Breast epithelium (tissue), 4 donors: ENCODE measurements around the gene DNM1. TPM values are rescaled to one million over a fixed set of nuclear protein-coding genes. Genes with fewer than 3 reads are reported as not detected.

Experiments used
- DNase-seq, 2 donors: peaks; one replicate each; pipeline ENCODE4 v3.0.0-alpha.2; 2019; ENCODE audit warnings: low spot score in 2 of 2
- H3K27ac ChIP-seq, 2 donors: fragments of 200-600 bp; sonication (generic) in 1 of 2; one replicate each; pipeline ENCODE4 v1.5.1; 2016 to 2019; ENCODE audit warnings: mild to moderate bottlenecking in 1 of 2
- H3K27me3 ChIP-seq, 2 donors: fragments of 200-600 bp; sonication (generic) in 1 of 2; one replicate each; pipeline versions ENCODE4 v1.5.1 to v1.6.0; 2017 to 2019; ENCODE audit warnings: control low read depth in 1 of 2, mild to moderate bottlenecking in 1 of 2
- H3K36me3 ChIP-seq: fragments of 200-600 bp; one replicate; pipeline ENCODE4 v1.5.1; 2019
- H3K4me1 ChIP-seq, 2 donors: fragments of 200-600 bp; sonication (generic); one replicate each; pipeline ENCODE4 v1.5.1; 2016 to 2019; ENCODE audit warnings: control low read depth in 1 of 2
- H3K4me3 ChIP-seq, 3 donors: fragments of 200-600 bp; sonication (generic); 1 replicate in 2 of 3; 2 replicates in 1 of 3; pipeline ENCODE4 v1.5.1; 2016 to 2019; ENCODE audit warnings: mild to moderate bottlenecking in 3 of 3, moderate library complexity in 2 of 3
- H3K9me3 ChIP-seq, 2 donors: fragments of 200-600 bp; sonication (generic) in 1 of 2; one replicate each; pipeline ENCODE4 v1.5.1; 2016 to 2019; ENCODE audit warnings: control low read depth in 1 of 2
- POLR2A ChIP-seq: fragments of 450-650 bp; IDR thresholded peaks from one replicate; pipeline ENCODE4 v1.6.1; 2016; ENCODE audit warnings: antibody characterized with exemption, mild to moderate bottlenecking, moderate library complexity
- POLR2AphosphoS5 ChIP-seq, 3 donors: sonication (generic); formaldehyde crosslinking; IDR thresholded peaks; one replicate each; pipeline ENCODE4 v1.6.1; 2017; ENCODE audit warnings: antibody characterized with exemption in 3 of 3
- intact Hi-C: fragments of 100-400 bp; cut with DNase I; formaldehyde crosslinking; loops from one replicate; pipeline ENCODE4 v1.15.1; 2023; ENCODE audit warnings: low total_unique reads
- total RNA-seq, 3 donors: library from RNA; depleted of rRNA; stranded (reverse); fragments of >200 nt; gene quantifications; one replicate each; pipeline ENCODE4 v1.1.0, GENCODE V29; 2016
- TF ChIP-seq, protein P1 (sequence below), 3 donors: fragments of 450-650 bp; IDR thresholded peaks; one replicate each; pipeline ENCODE4 v1.5.1; 2016 to 2017; ENCODE audit warnings: antibody characterized with exemption in 3 of 3, mild to moderate bottlenecking in 3 of 3, moderate library complexity in 3 of 3

DNM1 gene
- total RNA-seq, 3 donors from 2014 or later: 11.3 to 36.0 (median 12.5) TPM

DNA sequence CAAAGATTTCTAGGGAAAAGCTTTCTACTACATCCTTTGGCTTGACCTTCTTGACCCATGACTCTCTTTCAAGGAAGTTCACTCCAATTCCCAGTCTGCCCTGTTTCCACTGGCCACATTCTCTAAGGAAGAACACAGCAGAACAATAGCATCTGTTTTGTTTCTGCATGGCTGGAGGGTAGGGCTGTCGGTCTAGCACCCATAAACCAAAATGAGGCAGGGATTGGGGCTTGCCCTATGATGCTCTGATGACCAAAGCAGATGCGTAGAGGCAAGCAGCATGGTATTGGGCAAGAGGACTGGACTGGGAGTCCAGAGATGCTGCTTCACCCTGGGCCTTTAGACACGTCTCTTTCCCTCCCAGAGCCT lies 48.5 kb downstream of the DNM1 start:
- Histone ChIP-seq H3K4me1 (no peaks in the 10 kb centered on the region), H3K36me3 (no peaks in the 10 kb centered on the region), H3K9me3 (no peaks in the 10 kb centered on the region), H3K27me3 (no peaks in the 10 kb centered on the region), H3K27ac (peak overlapping the region in 1 of 2 donors; percentile 15), H3K4me3 (peak overlapping the region in 1 of 3 donors; percentile 77)
- intact Hi-C loops: no loop called here
- TF ChIP-seq, protein P1, sequence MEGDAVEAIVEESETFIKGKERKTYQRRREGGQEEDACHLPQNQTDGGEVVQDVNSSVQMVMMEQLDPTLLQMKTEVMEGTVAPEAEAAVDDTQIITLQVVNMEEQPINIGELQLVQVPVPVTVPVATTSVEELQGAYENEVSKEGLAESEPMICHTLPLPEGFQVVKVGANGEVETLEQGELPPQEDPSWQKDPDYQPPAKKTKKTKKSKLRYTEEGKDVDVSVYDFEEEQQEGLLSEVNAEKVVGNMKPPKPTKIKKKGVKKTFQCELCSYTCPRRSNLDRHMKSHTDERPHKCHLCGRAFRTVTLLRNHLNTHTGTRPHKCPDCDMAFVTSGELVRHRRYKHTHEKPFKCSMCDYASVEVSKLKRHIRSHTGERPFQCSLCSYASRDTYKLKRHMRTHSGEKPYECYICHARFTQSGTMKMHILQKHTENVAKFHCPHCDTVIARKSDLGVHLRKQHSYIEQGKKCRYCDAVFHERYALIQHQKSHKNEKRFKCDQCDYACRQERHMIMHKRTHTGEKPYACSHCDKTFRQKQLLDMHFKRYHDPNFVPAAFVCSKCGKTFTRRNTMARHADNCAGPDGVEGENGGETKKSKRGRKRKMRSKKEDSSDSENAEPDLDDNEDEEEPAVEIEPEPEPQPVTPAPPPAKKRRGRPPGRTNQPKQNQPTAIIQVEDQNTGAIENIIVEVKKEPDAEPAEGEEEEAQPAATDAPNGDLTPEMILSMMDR (IDR thresholded peaks at IDR 0.05): no peak
- TF ChIP-seq POLR2A: no peak
- TF ChIP-seq POLR2AphosphoS5 (IDR thresholded peaks at IDR 0.05): no peak
- DNase-seq: no peak

DNA sequence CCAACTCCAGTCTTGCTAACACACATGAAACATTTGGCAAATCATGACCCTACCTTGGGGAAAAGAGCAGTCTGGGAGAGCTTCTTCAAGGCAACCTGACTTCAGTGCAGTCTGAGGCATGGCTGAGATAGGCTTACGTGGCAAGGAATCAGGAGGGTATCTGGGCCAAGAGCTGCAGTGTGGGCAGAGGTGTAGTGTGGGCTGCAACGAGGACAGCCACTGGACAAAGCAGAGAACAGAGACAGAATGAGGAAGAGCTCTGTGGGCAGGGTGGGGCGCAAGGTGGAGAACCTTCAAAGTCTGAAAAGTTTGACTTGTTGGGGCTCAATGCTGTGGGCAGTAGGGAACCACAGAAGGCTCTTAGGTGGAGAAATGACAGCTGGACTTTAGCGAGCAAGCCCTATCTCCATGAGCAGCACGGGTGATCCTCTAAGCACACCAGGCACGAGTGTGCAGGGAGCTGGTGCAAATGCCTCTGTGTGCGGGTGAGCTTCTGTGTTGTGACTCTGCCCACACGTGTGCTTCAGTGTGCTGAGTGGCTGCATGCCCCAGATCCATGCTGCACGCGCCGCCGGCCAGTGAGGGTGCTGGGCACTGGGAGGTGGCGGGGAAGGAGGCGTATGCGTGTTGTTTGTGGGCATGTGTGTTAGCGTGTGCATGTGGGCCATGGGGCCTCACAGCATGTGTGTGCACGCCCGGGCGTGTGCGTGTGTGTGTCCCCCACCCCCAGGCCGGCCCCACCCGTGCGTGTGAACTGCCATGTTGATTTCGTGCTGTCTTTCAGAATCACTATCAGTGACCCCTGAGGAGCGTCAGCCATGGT lies 49.3 kb downstream of the DNM1 start:
- no peak for DNase-seq
- H3K27ac ChIP-seq: peak overlapping the region in 1 of 2 donors; percentile 15
- H3K36me3 ChIP-seq: no peaks in the 10 kb centered on the region
- no peaks in the 10 kb centered on the region for H3K4me1 ChIP-seq
- no peaks in the 10 kb centered on the region for H3K9me3 ChIP-seq
- no peaks in the 10 kb centered on the region for H3K27me3 ChIP-seq
- no peak overlapping the region for H3K4me3 ChIP-seq
- intact Hi-C loops: no loop called here
- TF ChIP-seq, protein P1 (IDR thresholded peaks at IDR 0.05): no peak
- TF ChIP-seq POLR2A (no peak), POLR2AphosphoS5 (IDR thresholded peaks at IDR 0.05) (no peak)

DNA sequence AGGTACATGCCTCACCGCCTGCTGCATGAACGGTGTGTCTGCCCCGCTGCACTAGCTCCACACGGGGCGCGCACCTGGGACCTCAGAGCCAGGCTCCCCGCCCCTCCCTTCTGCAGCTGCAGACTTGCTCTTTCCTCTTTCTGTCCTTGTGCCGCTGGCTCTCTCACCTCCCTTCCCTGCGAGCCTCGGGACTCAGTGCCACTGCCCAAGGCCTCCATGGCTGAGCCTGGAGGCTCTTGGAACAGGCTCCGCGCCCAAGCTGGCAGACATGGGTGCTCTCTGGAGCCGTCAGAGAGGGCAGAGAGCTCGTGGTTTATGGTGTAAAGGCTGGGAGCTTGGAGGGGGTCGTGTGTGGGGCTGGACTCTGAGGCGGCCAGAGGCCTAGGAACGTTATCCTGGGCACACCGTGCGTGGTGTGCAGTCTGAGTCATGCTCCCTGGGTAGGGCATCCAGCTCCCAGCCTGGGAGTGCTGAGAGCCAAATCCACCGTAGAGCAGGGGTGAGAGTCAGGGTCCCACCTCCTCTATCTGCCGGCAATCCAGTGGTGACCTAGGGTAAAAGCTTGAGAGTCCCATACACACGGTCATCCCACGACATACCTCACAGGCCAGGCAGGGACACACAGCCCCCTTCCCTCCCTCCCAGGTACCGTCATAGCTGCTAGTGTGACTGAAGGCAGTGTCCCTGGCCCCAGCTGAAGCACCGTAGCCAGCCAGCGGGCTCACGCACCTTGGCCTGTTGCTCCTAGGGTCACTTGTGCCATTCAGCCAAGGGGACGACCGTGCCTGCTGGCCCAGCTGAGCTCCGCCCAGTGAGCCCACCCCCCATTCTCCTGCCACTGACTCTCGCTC lies 50.2 kb downstream of the DNM1 start:
- Histone ChIP-seq H3K36me3 (no peaks in the 10 kb centered on the region), H3K4me3 (no peak overlapping the region), H3K27ac (no peak overlapping the region), H3K27me3 (no peaks in the 10 kb centered on the region), H3K9me3 (no peaks in the 10 kb centered on the region), H3K4me1 (no peaks in the 10 kb centered on the region)
- TF ChIP-seq, protein P1 (IDR thresholded peaks at IDR 0.05): no peak
- TF ChIP-seq POLR2A (no peak), POLR2AphosphoS5 (IDR thresholded peaks at IDR 0.05) (no peak)
- intact Hi-C loops: no loop called here
- DNase-seq: no peak

DNA sequence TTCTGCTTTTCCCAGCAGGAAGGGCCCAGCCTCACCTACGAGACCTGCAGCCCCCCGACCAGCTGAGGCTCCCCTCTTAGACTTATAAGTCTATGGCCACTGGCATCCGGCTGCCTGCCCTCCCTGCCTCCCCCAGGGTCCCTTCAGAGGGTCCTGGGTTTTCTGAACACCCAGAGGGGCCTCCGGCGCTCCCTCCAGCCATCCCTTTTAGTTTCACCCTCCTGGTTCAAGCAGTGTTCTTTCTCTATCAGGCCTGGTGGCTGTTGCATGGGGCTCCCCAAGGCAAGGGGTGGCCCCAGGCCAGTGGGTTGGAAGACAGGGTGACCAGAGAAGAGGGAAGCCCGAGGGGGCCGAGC lies 50.8 kb downstream of the DNM1 start:
- Histone ChIP-seq H3K36me3 (no peaks in the 10 kb centered on the region), H3K4me3 (no peak overlapping the region), H3K9me3 (no peaks in the 10 kb centered on the region), H3K27me3 (no peaks in the 10 kb centered on the region), H3K4me1 (no peaks in the 10 kb centered on the region), H3K27ac (no peak overlapping the region)
- TF ChIP-seq POLR2A: no peak
- TF ChIP-seq, protein P1 (IDR thresholded peaks at IDR 0.05): no peak
- DNase-seq: no peak
- intact Hi-C loops: no loop called here

DNA sequence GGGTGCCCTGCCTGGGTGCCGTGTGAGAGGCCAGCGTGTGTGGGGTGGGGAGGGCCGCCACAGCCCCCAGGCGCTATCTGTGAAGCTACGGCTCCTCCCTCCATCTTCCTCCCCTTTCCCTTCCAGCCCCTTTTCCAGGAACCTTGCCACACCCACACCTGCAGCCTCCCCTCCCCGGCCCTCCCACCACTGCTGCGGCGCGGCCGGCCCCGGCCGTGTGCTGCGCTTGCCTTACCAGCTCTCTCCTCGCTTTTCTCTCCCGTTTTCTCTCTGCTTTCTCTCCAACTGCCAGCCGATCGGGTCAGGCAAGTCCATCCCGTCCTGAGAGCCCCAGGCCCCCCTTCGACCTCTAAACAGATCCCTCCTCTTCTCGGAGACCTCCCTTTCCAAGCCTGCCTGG lies 51.2 kb downstream of the DNM1 start:
- H3K27ac ChIP-seq: no peak overlapping the region
- H3K27me3 ChIP-seq: no peaks in the 10 kb centered on the region
- no peak for DNase-seq
- no peaks in the 10 kb centered on the region for H3K36me3 ChIP-seq
- TF ChIP-seq, protein P1 (IDR thresholded peaks at IDR 0.05): no peak
- no peak overlapping the region for H3K4me3 ChIP-seq
- intact Hi-C loops: no loop called here
- no peaks in the 10 kb centered on the region for H3K9me3 ChIP-seq
- H3K4me1 ChIP-seq: no peaks in the 10 kb centered on the region
